Measurements from ENCODE around the gene PACS2.
"Not testable (repeated sequence)": the region's sequence is repeated elsewhere in the genome, so short reads cannot be mapped to it uniquely, and the experiment has no call there.

PACS2 gene

GRCh38 chr14:105316577-105316941, 2.0 kb downstream of the PACS2 start:
- no peak for DNase-seq

- DNase-seq = no peak
Measured at GRCh38 chr14:105316968-105317510, 2.5 kb downstream of the PACS2 start.

DNA sequence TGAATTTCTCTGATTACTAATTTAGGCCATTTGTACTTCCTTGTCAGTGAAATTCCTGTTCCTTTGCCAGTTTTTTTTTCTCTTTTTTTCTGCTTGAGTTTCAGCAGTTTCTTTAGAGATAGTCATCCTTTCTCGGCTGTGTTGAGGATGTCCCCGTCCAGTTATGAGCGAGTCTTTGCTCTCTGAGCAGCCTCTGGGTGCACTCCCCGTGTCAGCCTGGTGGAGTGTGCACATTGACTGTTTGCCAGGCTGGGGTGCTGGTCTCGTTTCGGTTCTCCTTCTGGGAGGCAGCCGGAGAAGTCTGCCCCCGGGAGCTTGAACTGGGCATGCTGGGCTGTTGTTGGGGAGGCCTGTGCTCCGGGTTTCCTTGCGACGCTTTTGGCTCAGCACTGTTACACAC, 3.0 kb downstream of the PACS2 start:
- no peak for DNase-seq

- no peak for DNase-seq
Measured at GRCh38 chr14:105322791-105323556, 8.4 kb downstream of the PACS2 start.

GRCh38 chr14:105323663-105324062, 9.1 kb downstream of the PACS2 start:
- no peak for DNase-seq

DNA sequence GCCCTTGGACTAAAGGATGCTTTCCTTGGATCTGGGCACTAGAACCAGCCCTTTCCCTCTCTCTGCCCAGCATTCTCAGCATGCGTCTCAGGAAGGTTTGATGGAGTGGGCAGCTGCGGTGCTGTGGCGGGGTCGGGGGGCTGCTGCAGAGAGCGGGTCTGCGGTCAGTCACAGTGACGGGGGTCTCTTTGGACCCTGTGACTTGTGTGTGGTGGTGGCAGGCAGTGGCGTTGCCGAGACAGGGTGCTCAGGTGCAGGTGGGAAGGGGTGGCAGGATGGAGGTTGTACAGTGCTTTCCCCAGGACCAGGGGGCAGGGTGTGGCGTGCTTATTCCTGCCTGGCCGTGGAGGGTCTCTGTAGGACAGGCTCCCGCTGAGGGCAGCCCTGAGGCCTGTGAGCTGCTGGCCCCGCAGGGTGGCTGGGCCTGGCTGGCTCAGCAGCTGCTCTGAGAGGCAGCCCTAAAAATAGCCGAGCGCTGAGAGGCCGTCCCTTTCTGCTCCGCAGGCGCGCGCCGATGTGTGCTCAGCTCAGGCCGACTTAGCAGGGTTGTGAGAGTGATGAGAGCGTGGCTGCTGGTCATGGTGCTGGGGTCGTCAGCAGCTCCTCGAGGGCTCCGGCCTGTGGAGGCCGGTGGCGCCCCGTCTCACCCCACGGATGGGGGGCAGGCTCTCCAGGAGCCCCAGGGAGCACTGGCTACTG, 9.7 kb downstream of the PACS2 start:
- no peak for DNase-seq

DNA sequence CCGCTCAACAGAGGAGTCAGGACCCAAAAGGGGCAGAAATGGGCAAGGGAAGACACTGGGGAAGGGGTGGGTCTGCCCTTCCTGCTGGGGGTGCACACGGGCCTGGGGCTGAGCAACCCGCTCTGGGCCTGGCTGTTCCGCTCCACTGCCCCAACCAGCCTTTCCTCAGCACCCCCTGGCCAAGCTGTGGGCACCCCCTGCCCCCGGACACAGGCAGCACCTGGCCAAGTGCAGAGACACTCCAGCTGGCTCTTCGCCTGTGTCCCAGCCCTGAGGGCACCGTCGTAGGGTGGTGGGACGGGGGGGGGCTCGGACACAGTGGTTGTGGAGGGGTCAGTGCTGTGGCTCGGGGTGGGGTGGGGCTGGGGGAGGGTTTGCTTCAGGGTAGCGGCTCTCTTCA, 10.3 kb downstream of the PACS2 start:
- DNase-seq = no peak

GRCh38 chr14:105325303-105325702, 10.8 kb downstream of the PACS2 start:
- no peak for DNase-seq

GRCh38 chr14:105325716-105326567, 11.4 kb downstream of the PACS2 start:
- DNase-seq = no peak

DNA sequence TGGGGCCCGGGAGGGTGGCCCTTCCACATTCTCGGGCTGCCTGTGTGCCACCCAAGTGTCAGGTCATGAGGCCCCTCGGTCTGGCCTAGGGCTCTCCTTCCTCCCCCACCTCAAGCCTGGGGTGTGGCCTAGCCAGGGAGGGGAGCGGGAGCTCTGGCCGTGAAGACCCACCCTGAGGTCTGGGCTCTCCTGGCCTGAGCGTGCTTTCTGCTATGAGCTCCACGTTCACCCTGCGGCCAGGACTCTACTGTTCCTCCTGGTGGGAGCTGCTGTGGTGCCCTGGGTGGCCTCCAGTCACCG, 12.0 kb downstream of the PACS2 start:
- no peak for DNase-seq

- no peak for DNase-seq
Measured at GRCh38 chr14:105326891-105327694, 12.5 kb downstream of the PACS2 start.

DNA sequence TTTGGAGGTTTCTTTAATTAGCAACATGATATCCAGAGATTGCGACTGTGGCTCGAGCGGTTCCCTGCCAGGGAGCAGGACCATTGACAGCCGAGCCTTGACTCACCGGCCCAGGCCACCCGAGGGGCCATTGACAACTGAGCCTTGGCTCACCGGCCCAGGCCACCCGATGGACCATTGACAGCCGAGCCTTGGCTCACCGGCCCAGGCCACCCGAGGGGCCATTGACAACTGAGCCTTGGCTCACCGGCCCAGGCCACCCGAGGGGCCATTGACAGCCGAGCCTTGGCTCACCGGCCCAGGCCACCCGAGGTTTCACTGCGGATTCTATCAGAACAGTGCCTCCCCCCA, 13.1 kb downstream of the PACS2 start:
- not testable (repeated sequence) for DNase-seq

DNA sequence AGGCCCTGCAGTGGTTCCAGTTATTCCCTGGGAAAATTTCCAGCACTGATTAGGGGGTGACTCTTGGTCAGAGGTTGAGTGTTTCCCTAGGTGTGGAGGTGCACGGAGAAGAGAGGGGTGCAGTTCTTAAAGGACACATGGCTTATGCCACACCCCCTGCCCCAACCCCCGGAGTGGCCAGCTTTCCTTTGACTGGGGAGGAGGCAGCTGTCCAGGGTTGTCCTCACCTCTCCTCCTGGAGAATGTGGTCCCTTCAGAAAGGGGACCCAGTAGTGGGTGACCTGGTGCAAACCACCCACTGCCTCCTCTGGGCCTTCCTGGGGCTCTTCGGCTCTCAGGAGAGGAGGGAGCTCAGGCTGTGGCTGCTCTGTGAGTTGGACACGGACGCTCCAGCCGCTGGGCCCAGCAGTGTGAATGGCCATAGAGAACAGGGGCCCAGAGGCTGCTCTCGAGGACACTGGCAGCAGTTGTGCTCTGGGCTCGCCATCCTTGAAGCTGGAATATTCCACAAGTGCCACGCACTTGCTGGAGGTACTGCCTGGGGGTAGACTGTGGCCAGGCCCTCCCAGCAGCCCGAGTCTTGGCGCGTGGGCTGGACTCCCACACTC, 13.6 kb downstream of the PACS2 start:
- DNase-seq = no peak

DNA sequence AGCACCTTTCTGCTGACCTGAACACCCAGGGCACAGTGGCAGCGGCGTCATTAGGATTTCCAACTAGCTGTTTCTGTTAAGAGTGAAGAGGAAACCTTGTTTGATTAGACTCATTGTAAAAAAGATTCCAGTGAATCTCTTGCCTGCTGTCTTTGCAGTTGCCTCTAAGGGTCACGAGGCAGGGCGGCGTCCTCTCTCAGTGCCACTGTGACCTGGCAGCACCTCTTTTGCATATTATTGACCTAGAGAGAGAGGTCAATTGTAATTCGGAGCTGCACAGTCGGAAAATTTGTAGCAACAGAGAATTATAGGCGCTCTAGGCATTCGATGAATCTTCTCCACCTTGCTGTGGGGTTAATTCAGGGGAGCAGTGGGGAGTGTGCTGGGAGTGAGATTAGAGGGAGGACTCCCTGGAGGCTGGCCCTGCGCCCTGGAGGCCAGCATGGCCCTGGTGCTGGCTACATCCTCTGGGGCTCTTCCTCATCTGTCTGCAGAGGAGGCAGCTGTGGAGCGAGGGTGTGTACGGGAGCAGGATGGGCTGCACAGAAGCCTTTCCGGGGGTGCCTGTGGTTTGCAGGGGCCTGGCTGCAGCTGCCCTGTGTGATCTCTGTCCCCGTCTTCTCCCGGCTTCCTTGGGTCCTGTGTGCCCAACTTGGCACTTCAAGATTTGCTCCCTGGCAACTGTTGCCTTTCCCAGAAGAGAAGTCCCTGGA, 14.3 kb downstream of the PACS2 start:
- DNase-seq = no peak

DNA sequence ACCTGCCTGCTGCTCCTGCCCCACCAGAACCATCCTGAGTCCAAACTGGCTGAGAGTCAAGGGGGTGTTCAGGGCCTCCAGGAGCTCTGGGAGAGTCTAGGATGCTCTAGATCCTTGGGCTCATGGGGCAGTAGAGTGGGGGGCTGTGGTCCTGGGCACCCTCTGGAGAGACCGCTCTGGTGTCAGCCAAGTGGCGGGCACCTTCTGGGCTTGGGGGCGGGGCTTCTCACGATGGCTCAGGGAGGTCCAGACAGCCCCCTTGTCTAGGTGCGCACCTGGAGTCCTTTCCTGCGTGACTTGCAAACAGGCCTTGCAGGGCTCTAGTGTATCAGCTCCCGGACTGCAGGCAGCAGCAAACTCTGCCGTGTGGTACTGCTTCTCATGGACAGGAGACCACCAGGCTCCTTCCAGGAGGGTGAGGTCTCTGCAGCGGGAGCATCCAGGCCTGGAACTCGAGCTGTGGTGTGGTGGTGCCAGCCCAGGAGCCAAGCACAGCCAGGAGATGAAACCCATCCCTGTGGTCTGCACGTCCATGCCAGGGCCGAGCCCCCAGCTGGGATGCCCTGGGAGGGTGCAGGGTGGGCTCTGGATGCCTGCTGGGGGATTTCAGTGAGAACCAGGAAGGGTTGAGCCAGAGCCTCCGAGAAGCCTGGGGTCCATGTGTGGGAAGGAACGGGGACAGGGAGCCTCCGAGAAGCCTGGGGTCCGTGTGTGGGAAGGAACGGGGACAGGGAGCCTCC, 15.0 kb downstream of the PACS2 start:
- DNase-seq = no peak

GRCh38 chr14:105330491-105330895, 15.9 kb downstream of the PACS2 start:
- DNase-seq = no peak

GRCh38 chr14:105331575-105332349, 17.2 kb downstream of the PACS2 start:
- DNase-seq = no peak

DNA sequence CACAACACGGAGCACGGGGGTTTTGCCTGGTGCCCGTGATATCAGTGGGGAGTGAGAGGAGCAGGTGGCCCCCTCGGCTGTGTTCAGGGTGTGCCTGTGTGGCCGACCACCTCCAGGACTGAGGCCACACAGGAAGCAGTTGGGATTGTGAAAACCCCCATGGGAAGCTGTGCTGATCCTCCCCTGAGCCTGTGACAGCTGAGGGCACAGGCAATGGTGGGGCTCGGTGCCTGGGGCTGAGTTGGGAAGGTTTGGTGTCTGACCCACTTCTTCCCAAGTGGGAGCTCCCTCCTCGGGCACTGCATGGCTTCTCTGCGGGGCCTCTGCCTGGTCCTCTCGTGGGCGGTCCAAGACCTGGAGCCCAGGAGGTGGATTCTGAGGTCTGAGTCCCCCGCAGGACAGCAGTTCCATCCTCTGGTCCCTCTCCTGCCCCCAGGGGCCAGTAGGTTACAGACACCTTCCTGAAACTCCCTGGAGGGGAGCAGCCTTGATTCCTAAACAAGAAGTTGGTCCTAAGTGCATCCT, 17.9 kb downstream of the PACS2 start:
- DNase-seq = no peak

DNA sequence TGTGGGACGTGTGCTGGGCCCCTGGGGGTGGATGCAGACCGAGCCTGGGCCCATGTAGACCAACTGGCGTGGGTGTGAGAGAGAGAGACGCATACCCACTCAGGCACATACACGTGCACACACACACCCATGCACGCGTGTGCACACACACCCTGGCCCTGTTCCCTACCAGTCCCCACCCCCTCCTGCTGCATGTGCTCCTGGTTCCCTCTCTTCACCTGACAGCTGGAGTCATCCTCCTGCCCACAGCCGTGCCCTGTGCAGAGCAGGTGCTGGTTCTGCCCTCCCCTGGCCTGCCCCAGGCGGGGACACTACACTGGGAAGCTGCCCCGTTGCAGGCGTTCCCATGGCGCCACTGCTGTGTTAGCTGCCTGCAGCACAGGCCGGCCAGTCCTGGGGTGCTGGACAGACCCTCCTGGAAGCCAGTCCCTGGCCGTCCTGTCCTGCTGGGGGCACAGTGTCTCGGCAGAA, 18.5 kb downstream of the PACS2 start:
- no peak for DNase-seq
